ENCODE results near the gene COL23A1.

DNA sequence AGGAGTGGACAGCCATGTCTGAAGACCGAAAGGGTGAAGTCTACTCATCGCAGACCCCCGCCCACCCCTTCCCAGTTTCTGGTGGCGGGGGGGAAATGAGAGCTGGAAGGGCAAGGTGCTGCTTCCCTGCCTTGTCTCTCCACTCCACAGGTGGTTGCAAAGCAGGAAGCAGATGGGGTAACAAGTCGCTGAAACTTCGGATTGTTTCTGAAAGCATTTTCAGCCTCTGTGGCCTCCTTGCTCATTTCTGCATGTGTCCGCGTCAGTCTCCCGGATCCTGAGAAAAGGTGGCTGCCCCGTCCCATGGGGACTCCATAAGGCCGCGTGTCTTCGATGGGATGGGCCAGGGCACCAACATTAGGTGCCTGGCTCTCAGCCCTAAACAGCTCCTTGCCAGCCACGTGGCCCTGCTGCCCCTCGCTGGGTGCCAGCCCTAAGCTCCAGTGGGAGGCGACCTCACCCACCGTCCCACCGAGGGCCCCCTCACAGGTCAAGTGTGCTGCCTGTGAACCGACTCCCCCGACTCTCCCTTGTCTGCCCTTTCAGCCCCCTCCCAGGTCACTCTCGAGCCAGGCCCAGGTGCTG is 358.6 kb downstream of the COL23A1 start:
- TF ChIP-seq, protein P1, sequence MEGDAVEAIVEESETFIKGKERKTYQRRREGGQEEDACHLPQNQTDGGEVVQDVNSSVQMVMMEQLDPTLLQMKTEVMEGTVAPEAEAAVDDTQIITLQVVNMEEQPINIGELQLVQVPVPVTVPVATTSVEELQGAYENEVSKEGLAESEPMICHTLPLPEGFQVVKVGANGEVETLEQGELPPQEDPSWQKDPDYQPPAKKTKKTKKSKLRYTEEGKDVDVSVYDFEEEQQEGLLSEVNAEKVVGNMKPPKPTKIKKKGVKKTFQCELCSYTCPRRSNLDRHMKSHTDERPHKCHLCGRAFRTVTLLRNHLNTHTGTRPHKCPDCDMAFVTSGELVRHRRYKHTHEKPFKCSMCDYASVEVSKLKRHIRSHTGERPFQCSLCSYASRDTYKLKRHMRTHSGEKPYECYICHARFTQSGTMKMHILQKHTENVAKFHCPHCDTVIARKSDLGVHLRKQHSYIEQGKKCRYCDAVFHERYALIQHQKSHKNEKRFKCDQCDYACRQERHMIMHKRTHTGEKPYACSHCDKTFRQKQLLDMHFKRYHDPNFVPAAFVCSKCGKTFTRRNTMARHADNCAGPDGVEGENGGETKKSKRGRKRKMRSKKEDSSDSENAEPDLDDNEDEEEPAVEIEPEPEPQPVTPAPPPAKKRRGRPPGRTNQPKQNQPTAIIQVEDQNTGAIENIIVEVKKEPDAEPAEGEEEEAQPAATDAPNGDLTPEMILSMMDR (conservative IDR thresholded peaks at IDR 0.05; ENCODE audit: low read depth, low read length) = no peak
- TF ChIP-seq EZH2 (IDR thresholded peaks at IDR 0.05; ENCODE audit: borderline replicate concordance, low read depth, low read length, poor library complexity, severe bottlenecking) = no peak
